ENCODE results near the gene CYSLTR2. TPM values are rescaled to one million over a fixed set of nuclear protein-coding genes. Genes with fewer than 3 reads are reported as not detected.

Gene CYSLTR2
- polyA plus RNA-seq, 1 experiment, result not detected

DNA sequence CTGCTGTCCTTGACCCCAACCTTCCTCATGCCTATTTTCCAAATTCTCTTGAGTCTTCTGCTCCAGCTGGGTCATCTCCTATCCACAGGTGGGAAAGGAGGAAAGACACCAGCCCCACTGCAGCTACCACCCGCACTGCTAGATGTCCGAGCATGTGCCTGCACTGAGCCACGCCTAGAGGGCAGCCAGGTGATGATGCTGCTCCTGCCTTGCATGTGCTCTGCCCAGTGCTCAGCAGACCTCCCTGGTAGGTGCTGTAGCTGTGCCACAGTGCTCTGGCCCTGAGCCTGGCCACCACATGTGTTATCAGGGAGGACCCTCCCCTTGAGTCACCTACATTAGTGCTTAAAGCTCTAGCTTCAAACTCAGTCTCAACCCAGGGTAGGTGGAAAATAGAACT, 6.9 kb upstream of the CYSLTR2 start:
- H3K4me3 ChIP-seq (ENCODE audit: low read depth, low read length), result no peak overlapping the region
- H3K27me3 ChIP-seq (ENCODE audit: control insufficient read depth, insufficient read depth, low read length), result peaks cover 3% of the 10 kb centered on the region
- H3K9me3 ChIP-seq (ENCODE audit: control insufficient read depth, insufficient read depth, low read length), result no peaks in the 10 kb centered on the region
- no peak overlapping the region for H3K27ac ChIP-seq (ENCODE audit: low read depth, low read length)
- ChIA-PET POLR2A (no interaction called here), CTCF (no interaction called here)
- no peak for DNase-seq (ENCODE audit: low read depth, low spot score)
- TF ChIP-seq, protein P1, sequence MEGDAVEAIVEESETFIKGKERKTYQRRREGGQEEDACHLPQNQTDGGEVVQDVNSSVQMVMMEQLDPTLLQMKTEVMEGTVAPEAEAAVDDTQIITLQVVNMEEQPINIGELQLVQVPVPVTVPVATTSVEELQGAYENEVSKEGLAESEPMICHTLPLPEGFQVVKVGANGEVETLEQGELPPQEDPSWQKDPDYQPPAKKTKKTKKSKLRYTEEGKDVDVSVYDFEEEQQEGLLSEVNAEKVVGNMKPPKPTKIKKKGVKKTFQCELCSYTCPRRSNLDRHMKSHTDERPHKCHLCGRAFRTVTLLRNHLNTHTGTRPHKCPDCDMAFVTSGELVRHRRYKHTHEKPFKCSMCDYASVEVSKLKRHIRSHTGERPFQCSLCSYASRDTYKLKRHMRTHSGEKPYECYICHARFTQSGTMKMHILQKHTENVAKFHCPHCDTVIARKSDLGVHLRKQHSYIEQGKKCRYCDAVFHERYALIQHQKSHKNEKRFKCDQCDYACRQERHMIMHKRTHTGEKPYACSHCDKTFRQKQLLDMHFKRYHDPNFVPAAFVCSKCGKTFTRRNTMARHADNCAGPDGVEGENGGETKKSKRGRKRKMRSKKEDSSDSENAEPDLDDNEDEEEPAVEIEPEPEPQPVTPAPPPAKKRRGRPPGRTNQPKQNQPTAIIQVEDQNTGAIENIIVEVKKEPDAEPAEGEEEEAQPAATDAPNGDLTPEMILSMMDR (IDR thresholded peaks at IDR 0.05; ENCODE audit: low read depth, low read length), result no peak

DNA sequence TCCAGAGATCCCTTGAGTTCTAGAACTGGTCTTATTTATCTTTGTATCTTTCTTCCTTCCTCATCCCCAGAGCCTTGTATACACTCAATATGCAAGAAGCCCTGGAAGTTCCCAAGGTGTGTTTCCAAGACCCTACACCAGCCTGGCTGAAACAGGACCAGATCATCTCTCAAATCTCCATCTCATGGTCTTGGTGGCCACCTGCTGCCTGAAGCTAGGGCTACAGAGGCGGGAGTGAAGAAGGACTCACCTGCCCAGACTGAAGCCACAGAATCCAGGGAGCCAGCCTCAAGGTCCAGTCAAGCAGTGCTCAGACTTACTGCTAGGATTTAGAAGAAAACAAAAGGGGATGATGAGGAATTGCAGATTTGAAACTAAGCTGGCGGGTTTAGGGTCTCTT, 6.1 kb upstream of the CYSLTR2 start:
- no peak overlapping the region for H3K4me3 ChIP-seq (ENCODE audit: low read depth, low read length)
- peaks cover 3% of the 10 kb centered on the region for H3K27me3 ChIP-seq (ENCODE audit: control insufficient read depth, insufficient read depth, low read length)
- H3K27ac ChIP-seq (ENCODE audit: low read depth, low read length), result no peak overlapping the region
- H3K9me3 ChIP-seq (ENCODE audit: control insufficient read depth, insufficient read depth, low read length), result no peaks in the 10 kb centered on the region
- no peak for DNase-seq (ENCODE audit: low read depth, low spot score)
- TF ChIP-seq, protein P1 (IDR thresholded peaks at IDR 0.05; ENCODE audit: low read depth, low read length), result no peak
- CTCF ChIA-PET, result no interaction called here
- POLR2A ChIA-PET, result no interaction called here

DNA sequence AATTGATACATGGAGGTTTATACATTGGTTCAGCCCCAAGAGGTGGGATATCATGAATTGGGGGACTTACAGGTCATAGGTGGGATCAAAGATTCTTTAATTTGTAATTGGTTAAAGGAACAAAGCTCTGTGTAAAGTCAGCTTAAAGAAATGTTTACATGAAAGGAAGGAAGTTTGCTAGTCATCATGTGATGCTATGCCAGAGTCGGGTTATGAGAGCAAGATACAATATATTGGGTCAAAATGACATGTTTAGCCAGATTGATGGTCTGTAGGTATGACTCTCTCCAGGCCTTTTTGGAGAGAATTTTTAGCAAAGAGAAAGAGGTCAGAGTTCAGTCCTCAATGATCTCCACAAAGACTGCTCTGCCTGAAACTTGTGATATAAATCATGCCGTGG, 5.3 kb upstream of the CYSLTR2 start:
- DNase-seq (ENCODE audit: low read depth, low spot score), result no peak
- Histone ChIP-seq H3K4me3 (ENCODE audit: low read depth, low read length) (no peak overlapping the region), H3K9me3 (ENCODE audit: control insufficient read depth, insufficient read depth, low read length) (no peaks in the 10 kb centered on the region), H3K27me3 (ENCODE audit: control insufficient read depth, insufficient read depth, low read length) (peaks cover 3% of the 10 kb centered on the region), H3K27ac (ENCODE audit: low read depth, low read length) (no peak overlapping the region)
- TF ChIP-seq, protein P1 (IDR thresholded peaks at IDR 0.05; ENCODE audit: low read depth, low read length), result no peak
- CTCF ChIA-PET, result interaction anchor here (0.6 kb wide), 1 partner anchor 69 kb away, joined by 4 read pairs; no protein-coding TSS in a partner anchor
- POLR2A ChIA-PET, result no interaction called here

DNA sequence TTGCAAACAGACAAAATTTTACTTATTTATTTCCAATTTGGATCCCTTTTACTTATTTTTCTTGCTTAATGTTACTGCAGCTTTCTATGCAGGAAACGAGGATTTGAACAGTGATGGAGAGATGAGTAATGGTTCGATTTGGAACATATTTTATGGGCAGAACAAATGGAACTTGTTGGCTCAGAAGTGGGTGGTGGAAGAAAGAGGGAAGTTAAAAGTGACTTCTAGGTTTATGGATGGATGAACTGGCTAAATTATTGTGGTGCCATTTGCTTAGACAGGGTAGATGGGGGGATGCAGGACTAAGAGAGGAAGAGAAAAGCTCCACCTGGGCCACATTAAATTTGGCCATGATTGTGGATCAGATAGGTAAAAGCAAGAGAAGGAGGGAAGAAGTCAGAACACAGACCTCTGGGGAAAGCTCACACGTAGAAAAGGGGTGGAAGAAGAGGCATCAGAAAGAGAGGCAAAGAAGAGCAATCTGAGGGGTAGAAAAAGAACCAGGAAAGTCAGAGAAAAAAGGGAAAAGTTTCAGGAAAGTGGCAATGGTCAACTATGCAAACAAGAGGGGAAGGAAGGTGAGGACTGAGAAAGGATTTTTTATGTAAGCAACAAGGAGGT, 768 bp upstream of the CYSLTR2 start:
- ChIA-PET POLR2A (no interaction called here), CTCF (no interaction called here)
- TF ChIP-seq, protein P1 (IDR thresholded peaks at IDR 0.05; ENCODE audit: low read depth, low read length), result no peak
- no peak overlapping the region for H3K4me3 ChIP-seq (ENCODE audit: low read depth, low read length)
- no peak overlapping the region for H3K27ac ChIP-seq (ENCODE audit: low read depth, low read length)
- no peak for DNase-seq (ENCODE audit: low read depth, low spot score)
- H3K9me3 ChIP-seq (ENCODE audit: control insufficient read depth, insufficient read depth, low read length), result no peaks in the 10 kb centered on the region
- no peaks in the 10 kb centered on the region for H3K27me3 ChIP-seq (ENCODE audit: control insufficient read depth, insufficient read depth, low read length)

DNA sequence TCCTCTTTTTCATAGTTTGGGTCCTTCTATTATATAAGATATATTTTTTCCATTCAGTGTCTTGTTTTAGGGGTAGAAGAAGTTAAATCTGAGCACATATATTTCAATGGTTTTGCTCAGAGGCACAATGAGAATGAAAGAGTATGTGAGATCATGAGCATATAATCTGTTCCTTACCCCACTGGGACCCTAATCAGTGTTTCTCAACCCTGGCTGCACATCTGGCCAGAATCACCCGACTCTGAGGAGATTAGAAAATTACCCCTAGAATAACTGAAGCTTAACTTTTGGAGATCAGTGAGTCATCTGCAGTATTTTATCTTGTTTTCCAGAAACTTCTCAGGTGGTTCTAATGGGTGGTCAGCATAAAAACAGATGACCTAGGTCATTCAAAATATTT, 782 bp downstream of the CYSLTR2 start:
- ChIA-PET CTCF (no interaction called here), POLR2A (no interaction called here)
- H3K9me3 ChIP-seq (ENCODE audit: control insufficient read depth, insufficient read depth, low read length), result no peaks in the 10 kb centered on the region
- H3K27me3 ChIP-seq (ENCODE audit: control insufficient read depth, insufficient read depth, low read length), result no peaks in the 10 kb centered on the region
- H3K4me3 ChIP-seq (ENCODE audit: low read depth, low read length), result no peak overlapping the region
- H3K27ac ChIP-seq (ENCODE audit: low read depth, low read length), result no peak overlapping the region
- DNase-seq (ENCODE audit: low read depth, low spot score), result no peak
- TF ChIP-seq, protein P1 (IDR thresholded peaks at IDR 0.05; ENCODE audit: low read depth, low read length), result no peak
